WI38 (cell line): ENCODE results near the gene SWAP70.

Experiments
- H3K4me3 ChIP-seq: 2 replicates; pipeline ENCODE4 v1.5.1; 2011; ENCODE audit warnings: low read depth, mild to moderate bottlenecking, control low read depth, low read length
- TF ChIP-seq, protein P1 (sequence below): IDR thresholded peaks from 2 replicates; pipeline ENCODE4 v1.5.1; 2012; ENCODE audit warnings: low read depth, mild to moderate bottlenecking, control low read depth, low read length

Gene SWAP70

DNA sequence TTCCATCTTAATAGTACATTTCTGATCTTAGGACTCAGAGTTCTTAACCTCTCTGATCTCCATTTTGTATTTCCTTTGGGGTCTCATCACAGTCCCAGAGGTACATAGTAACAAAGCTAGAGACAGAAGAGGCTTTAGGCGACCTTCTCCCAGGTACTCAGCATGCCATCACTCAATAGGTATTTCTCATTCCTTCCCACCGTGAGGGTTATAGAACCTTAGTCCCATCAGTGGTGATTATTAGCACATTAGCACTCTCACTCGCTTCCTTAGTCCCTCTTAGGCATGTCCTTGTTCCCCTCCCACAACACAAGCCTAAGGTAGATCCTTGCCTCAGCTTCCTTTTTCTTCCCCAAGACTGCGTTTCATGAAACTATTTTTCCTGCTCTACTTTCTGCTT lies 14.7 kb downstream of the SWAP70 start:
- H3K4me3 ChIP-seq = no peak overlapping the region
- TF ChIP-seq, protein P1, sequence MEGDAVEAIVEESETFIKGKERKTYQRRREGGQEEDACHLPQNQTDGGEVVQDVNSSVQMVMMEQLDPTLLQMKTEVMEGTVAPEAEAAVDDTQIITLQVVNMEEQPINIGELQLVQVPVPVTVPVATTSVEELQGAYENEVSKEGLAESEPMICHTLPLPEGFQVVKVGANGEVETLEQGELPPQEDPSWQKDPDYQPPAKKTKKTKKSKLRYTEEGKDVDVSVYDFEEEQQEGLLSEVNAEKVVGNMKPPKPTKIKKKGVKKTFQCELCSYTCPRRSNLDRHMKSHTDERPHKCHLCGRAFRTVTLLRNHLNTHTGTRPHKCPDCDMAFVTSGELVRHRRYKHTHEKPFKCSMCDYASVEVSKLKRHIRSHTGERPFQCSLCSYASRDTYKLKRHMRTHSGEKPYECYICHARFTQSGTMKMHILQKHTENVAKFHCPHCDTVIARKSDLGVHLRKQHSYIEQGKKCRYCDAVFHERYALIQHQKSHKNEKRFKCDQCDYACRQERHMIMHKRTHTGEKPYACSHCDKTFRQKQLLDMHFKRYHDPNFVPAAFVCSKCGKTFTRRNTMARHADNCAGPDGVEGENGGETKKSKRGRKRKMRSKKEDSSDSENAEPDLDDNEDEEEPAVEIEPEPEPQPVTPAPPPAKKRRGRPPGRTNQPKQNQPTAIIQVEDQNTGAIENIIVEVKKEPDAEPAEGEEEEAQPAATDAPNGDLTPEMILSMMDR = no peak

DNA sequence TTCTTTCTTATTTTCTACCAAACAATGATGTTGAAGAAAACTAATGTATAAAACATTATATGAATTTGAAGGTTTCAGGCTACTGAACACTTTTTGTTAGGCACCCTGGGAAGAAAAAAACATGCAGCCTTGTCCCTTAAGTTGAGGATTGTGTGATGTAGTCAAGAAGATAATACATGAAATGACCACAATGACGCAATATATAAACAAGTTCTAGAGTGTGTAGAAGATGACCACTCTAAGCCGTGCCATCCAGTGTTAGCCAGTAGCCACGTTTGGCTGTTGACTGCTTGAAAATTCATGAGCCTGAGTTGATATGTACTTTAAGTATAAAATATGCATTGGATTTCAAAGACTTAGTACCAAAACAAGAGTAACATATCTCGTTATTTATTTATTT lies 16.2 kb downstream of the SWAP70 start:
- H3K4me3 ChIP-seq = no peak overlapping the region
- TF ChIP-seq, protein P1 = no peak

DNA sequence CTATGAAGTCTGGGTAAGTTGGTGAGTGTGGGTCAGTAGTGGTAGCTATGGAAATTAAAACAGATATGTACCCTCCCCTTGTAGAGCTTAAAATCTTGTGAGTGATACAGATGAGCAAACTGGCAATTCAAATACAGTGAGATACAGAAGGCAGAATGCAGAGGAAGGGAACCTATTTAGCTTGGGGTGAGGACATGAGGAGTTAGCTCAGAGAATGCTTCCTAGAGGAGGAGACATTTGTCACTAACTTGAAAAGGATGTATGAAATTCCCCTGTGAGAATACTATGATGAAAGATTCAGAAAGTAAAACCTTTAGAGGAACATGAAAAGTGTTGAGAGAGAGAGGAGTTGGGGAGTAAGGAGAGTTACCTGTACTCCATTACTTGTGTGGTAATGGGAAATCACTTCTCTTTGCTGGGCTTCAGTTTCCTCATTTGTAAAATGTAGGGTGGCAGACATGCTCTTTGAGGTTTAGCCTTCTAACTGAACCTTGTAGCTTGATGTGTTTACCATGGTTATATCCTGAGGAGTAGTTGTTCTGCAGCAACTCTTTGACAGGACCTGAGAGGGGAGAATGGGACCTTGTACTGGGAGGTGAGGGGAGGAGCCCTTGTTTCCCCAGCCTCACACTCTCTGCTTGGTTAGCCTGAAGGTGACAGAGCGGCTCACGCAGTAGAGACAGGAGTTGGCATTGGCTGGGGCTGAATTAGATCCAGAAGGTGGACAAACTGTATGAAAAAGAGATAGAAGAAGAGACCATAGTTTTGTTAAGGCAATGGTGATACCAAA lies 17.9 kb downstream of the SWAP70 start:
- TF ChIP-seq, protein P1 = no peak
- no peak overlapping the region for H3K4me3 ChIP-seq

DNA sequence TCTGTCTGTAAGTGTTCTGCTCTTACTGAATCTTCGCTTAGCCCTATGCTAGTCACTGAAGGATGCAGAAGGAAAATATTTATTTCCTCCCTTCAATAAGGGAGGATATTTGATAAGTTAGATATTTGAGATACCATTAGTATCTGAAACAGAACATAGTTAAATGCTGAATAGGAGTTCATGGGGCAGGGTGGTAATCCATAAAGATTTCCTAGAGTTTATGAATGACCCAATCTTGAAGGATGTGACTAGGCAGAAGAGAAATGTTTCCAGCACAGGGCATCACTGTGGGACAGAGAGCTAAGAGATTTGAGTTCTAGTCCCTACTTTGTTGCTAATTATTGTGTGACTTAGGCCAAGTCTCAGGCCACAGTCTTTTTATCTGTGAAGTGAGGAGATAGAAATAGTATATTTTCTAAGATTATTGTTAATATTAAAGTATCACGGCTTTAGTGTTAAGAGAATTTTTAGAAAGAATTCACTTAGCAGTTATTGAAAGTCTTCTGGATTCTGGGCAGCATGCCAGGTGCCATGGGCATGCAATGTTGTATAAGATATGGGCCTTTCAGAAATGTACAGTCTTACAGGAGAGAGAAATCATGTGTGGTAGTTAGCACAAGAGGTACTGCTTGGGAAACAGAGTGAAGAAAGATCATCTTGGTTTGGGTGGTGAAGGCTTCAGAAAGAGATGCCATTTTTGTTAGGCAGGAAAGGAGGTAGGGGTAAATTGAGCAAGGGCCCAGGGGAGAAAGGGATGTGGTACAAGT lies 24.0 kb downstream of the SWAP70 start:
- TF ChIP-seq, protein P1 = no peak
- H3K4me3 ChIP-seq = no peak overlapping the region

DNA sequence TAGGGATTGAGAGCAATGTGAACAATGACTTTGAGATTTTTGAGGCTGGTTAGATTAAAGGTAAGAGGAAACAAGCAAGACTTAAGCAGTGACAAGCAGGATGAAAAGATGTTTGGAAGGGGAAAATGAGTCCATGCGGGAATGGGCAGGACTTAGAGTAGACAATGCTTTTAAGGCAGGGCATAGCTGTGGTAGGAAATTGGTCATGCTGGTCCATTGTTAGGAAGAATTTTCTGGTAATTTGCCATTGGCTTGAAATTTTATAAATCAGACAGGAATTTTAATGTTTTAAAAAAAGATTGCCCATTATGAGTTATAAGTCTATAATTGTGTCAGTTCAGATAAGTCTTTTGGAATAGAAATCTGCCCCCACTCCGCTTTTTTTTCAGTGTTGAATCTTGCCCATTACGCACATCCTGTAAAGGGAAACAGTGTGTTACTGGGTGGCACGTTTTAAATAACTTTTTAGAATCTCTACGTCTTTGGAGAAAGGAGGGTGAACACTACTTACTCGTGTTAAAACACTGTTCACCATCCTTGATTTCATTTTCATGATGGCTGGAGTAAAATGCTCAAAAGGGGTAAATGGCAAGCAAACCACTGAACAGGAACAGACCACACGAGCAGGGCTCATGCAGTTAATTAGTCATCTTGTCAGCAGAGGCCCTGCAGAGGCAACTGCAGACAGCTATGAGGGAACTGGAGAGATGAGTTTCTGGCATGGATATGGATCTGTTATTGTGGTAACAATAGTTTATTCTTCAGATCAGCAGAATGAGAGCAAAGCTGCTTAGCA lies 25.0 kb downstream of the SWAP70 start:
- no peak overlapping the region for H3K4me3 ChIP-seq
- TF ChIP-seq, protein P1 = no peak

DNA sequence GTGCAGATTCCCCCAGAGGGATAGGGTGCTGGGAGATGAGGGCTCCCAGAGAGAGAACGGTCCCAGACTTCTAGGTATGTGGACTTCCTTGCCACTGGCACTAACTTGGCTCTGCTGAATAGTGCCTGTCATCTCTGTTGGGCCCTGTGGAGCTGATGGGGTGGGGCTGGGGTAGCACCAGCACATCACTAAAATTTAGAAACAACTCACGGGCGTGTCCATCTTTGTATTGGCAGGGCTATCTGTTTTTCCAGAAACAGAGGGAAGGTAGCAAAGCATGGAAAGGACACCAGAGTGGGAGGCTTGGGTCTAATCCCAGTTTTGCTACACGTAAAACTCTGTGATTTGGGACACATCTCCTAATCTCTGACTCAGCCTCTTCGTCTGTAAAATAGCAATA lies 25.8 kb downstream of the SWAP70 start:
- no peak overlapping the region for H3K4me3 ChIP-seq
- TF ChIP-seq, protein P1 = no peak
